ENCODE results near the gene DNAH12.

Gene DNAH12

GRCh38 chr3:57544181-57545125 is at the start of gene DNAH12:
Gene DNAH12 (minus strand): TSS chr3:57544344. CDS start chr3:57542870, 1,474 bp downstream.
- DNase-seq, result peak; percentile 66

GRCh38 chr3:57592306-57592705 is 48.2 kb upstream of the DNAH12 start:
- no peak for DNase-seq

- no peak for DNase-seq
These were observed 43.8 kb upstream of the DNAH12 start for GRCh38 chr3:57587905-57588304.

- no peak for DNase-seq
These were observed 42.6 kb upstream of the DNAH12 start for GRCh38 chr3:57586778-57587177.

- no peak for DNase-seq
These were observed 39.4 kb upstream of the DNAH12 start for GRCh38 chr3:57583544-57583943.

- DNase-seq, result no peak
These were observed 38.5 kb upstream of the DNAH12 start for GRCh38 chr3:57582474-57583168.

- DNase-seq, result no peak
These were observed 33.7 kb upstream of the DNAH12 start for GRCh38 chr3:57577801-57578200.

- no peak for DNase-seq
These were observed 32.0 kb upstream of the DNAH12 start for GRCh38 chr3:57575966-57576626.

GRCh38 chr3:57572096-57572495 is 28.0 kb upstream of the DNAH12 start:
- no peak for DNase-seq

GRCh38 chr3:57570878-57571277 is 26.7 kb upstream of the DNAH12 start:
- DNase-seq, result no peak

GRCh38 chr3:57569859-57570450 is 25.8 kb upstream of the DNAH12 start:
- no peak for DNase-seq

- DNase-seq, result no peak
These were observed 15.4 kb upstream of the DNAH12 start for GRCh38 chr3:57559526-57559925.

- no peak for DNase-seq
These were observed 13.0 kb upstream of the DNAH12 start for GRCh38 chr3:57557085-57557537.

GRCh38 chr3:57556459-57557084 is 12.4 kb upstream of the DNAH12 start:
- DNase-seq, result no peak

GRCh38 chr3:57555738-57556458 is 11.8 kb upstream of the DNAH12 start, which contains the start of gene PDE12:
Gene PDE12 (plus strand): TSS chr3:57556274. CDS start chr3:57556380, 106 bp downstream.
- DNase-seq, result peak; percentile 53

GRCh38 chr3:57555306-57555705 is 11.2 kb upstream of the DNAH12 start:
- no peak for DNase-seq

- DNase-seq, result no peak
These were observed 2.5 kb upstream of the DNAH12 start for GRCh38 chr3:57546616-57547015.

GRCh38 chr3:57545636-57546268 is 1.6 kb upstream of the DNAH12 start:
- no peak for DNase-seq

- DNase-seq, result no peak
These were observed 5.7 kb downstream of the DNAH12 start for GRCh38 chr3:57538465-57538864.

GRCh38 chr3:57530071-57530608 is 14.0 kb downstream of the DNAH12 start:
- DNase-seq, result no peak
